Hematopoietic multipotent progenitor cell treated with erythropoietin and hydrocortisone succinate and interleukin-3 and kit ligand, for 17 days (in vitro differentiated cells): ENCODE data around the gene MIEF1.
"Not testable (repeated sequence)": the region's sequence is repeated elsewhere in the genome, so short reads cannot be mapped to it uniquely, and the experiment has no call there.

Experiments
- DNase-seq: peaks from one replicate; pipeline ENCODE4 v3.0.0-alpha.2; 2015; ENCODE audit warnings: low spot score

MIEF1 gene

GRCh38 chr22:39489094-39490068 is 12.7 kb upstream of the MIEF1 start:
- DNase-seq: no peak

GRCh38 chr22:39490135-39490798 is 11.8 kb upstream of the MIEF1 start:
- peak; percentile 83 for DNase-seq

- DNase-seq: no peak
Observed at GRCh38 chr22:39490966-39491680, 11.0 kb upstream of the MIEF1 start.

DNA sequence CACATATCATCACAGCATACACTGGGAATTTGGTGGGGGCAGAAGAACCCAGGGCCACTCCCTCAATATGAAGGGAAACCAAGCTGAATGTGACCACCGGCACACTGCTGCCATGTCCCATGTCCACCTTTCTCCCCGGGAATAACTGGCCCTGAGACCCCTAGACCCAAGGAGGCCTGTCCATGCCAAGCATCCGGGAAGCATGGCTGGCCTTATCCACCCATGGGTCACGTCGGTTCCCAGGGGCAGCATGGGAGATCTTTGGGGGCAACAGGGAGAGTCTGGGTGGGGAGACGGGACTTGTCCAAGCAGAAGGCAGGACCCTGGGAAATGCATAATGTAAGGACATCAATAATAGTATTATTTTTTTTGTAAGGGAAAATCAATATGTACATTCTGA is 10.4 kb upstream of the MIEF1 start:
- no peak for DNase-seq

DNA sequence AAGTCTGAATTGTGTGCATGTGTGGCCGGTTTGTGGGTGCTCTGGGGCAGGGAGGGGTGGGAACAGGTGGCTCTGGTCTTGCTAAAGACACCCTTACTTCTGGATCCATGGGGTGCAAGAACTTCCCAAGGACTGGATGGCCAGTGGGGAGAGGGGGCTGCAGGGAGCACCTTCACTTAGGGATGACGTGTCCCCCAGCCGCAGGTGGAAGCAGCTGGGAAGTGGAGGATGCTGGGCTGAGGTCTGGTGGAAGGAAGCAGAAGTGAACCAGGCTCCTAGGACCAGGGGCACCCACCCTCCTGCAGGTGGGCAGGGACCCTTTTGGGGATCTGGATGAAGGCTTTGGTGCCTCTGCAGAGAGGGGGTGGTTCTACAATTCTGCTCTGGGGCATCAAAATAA is 9.9 kb upstream of the MIEF1 start:
- no peak for DNase-seq

DNA sequence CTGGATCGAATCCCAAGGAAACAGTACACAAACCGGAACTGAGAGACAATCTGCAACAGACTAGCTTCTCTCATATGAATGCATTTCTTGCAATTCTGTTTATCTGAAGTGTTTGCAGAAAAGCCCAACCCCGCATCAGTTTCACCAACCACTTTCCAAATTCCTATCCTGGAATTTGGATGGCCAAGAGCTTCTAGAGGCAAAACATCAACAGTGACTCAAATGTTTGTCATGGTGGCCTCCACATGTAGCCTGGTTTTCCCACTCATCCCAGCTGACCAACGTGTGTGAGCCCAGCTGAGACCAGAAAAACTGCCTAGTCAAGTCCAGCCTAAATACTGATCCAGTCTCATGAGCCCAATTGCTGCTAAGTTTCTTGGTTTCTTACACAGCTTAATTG is 8.3 kb upstream of the MIEF1 start:
- no peak for DNase-seq

- no peak for DNase-seq
Observed at GRCh38 chr22:39494471-39495120, 7.5 kb upstream of the MIEF1 start.

DNA sequence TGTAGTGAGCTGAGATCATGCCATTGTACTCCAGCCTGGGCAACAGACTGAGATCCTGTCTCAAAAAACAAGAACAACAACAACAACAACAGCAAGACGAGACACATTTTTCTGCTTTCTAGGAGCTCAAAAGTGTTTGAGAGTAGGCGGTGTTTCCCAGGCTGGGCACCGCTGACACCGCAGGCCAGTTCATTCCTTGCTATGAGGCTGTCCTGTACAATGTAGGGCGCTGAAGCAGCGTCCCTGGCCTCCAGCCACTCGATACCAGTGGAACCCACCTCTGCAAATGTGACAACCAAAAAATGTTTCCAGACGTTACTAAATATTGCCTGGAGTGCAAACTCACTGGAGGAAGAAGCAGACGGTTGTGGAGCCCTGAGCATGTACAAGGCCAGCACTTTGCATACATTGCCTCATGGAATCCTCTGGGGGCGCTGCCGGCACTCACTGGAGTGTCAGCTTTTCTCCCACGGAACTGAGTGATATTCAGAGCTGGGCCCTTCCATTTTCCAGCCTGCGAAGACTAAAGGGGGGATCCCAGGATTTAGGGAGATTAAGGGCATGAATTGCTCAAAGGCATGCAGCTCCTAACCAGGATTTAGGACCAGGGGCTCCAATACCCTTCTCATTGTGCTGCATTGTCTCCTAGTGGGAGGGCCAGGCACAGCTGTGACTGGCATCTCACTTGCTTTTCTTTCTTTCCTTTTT is 5.8 kb upstream of the MIEF1 start:
- peak; percentile 74 for DNase-seq

DNA sequence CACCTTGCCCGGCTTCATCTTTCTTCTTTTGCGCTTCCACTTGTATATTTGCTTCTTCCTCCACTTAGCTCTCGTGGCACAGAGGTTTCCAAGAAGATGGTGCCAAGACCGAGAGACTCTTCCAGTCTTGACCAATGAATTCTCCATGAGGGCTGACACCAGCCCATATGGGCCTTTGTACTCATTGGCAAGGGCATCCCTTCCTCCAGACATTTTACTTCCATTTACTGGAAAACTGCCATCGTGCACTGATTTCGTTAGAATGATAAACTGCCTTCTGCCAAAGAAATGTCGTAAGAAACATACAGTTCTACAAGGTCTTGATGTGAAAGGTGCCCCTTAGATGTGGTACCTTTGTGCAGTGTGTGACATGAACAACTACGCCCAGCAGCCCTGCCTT is 4.7 kb upstream of the MIEF1 start:
- no peak for DNase-seq

DNA sequence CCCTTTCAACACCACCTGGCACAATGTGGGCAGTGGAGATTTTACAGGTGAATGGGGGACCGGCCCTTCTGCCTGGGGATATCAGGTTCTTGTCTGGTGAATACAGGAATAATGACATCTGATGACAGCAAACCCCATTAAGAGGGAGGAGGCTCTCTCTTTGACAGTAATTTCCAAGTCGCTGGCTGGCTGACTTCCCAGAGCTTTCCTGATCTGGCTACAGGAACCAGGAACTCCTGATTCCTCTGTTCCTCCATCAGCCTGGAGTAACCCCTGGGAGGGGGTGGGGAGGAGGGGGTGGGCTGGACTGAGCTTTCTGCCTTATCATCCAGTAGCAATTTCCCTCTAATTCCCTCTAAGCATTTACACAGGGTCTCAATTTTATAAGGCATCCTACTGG is 3.7 kb upstream of the MIEF1 start:
- DNase-seq: no peak

GRCh38 chr22:39498802-39499201 is 3.3 kb upstream of the MIEF1 start:
- no peak for DNase-seq

- DNase-seq: no peak
Observed at GRCh38 chr22:39500101-39500500, 2.0 kb upstream of the MIEF1 start.

DNA sequence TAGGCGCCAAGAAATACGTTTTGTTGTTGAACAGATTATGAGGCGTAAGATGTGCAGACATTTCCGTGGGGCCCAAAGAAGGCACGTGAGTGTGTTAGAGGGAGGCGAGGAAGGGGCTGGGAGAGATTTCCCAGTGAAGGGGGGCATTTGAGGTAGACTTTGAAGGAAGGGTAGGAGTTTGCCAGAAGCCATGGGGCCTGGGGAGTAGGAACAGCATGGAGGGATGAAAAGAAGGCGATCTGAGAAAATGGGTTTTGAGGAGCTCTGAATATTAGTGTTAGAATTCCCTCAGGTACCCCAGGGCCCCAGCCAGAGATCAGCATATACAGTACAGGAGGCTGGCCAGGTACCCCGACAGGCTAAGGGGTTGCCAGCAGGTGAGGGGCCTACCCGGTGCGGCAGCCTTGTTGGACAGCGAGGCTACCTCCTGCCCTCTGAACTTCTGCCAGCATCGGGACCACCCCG is 414 bp upstream of the MIEF1 start:
- no peak for DNase-seq

DNA sequence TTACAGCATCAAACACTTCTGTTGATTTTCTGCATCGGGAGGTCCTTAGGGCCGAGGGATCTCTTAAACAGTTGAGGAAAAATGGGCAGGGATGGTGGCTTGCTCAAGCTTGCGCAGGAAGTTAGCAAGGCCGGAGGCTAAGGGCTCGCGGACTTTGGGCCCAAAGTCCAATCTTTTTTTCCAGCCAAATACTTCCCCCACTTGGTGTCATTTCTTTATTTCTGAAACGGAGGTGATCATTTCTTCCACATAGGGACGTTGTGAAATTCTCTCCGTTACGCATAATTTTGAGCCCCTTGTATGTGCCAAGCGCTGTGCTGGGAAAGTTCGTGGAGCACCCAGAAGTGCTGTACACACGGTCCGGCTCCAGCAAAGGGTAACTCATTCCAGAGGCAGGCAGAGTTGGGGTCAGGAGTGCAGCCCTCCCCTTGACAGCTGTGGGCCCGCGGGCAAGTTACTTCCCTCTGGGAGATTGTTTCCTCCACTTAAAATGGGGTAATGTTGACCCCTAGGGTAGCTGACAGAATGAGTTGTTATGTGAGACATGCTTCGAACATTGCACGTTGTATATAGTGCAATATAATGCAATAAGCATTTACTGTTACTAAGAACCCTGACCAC is 809 bp downstream of the MIEF1 start:
- no peak for DNase-seq

- no peak for DNase-seq
Observed at GRCh38 chr22:39503630-39504029, 1.5 kb downstream of the MIEF1 start.

- DNase-seq: no peak
Observed at GRCh38 chr22:39504071-39504470, 2.0 kb downstream of the MIEF1 start.

- DNase-seq: not testable (repeated sequence)
Observed at GRCh38 chr22:39507021-39507420, 4.9 kb downstream of the MIEF1 start.

- DNase-seq: peak; percentile 43
Observed at GRCh38 chr22:39508393-39508792, 6.3 kb downstream of the MIEF1 start.

GRCh38 chr22:39510529-39511149 is 8.5 kb downstream of the MIEF1 start:
- DNase-seq: no peak

- no peak for DNase-seq
Observed at GRCh38 chr22:39511226-39511625, 9.1 kb downstream of the MIEF1 start.

DNA sequence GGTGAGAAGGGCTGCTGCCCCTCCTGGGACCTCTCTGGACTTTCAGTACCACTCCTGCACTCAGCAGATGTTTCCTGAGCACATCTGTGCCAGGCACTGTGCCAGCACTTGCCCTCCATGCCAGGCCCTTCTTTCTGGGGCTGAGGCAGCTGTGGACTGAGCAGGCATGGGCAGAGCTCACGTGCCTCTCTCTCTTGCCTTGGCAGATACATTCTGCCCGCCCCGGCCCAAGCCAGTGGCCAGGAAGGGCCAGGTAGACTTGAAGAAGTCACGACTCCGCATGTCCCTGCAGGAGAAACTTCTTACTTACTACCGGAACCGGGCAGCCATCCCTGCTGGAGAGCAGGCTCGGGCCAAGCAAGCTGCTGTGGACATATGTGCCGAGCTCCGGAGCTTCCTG is 9.9 kb downstream of the MIEF1 start:
- no peak for DNase-seq
